Activated gamma-delta T cell treated with Interleukin-2 at 50 U/mL for 16 hours (primary cell): Measurements from ENCODE around the gene CABP7.
"Not testable (repeated sequence)": the region's sequence is repeated elsewhere in the genome, so short reads cannot be mapped to it uniquely, and the experiment has no call there.

Experiments
- DNase-seq: peaks from one replicate; pipeline ENCODE4 v3.0.0-alpha.2; 2020

CABP7 gene

GRCh38 chr22:29750559-29751538, 31.0 kb downstream of the CABP7 start:
- no peak for DNase-seq

- no peak for DNase-seq
These were observed 31.9 kb downstream of the CABP7 start for GRCh38 chr22:29751669-29752068.

- DNase-seq: no peak
These were observed 34.2 kb downstream of the CABP7 start for GRCh38 chr22:29753808-29754657.

GRCh38 chr22:29754658-29755395, 35.0 kb downstream of the CABP7 start:
- DNase-seq: not testable (repeated sequence)

- no peak for DNase-seq
These were observed 36.1 kb downstream of the CABP7 start for GRCh38 chr22:29755889-29756288.

GRCh38 chr22:29756341-29756740, 36.5 kb downstream of the CABP7 start:
- DNase-seq: no peak

- DNase-seq: no peak
These were observed 37.3 kb downstream of the CABP7 start for GRCh38 chr22:29757096-29757495.

GRCh38 chr22:29758068-29758622, 38.3 kb downstream of the CABP7 start:
- no peak for DNase-seq

DNA sequence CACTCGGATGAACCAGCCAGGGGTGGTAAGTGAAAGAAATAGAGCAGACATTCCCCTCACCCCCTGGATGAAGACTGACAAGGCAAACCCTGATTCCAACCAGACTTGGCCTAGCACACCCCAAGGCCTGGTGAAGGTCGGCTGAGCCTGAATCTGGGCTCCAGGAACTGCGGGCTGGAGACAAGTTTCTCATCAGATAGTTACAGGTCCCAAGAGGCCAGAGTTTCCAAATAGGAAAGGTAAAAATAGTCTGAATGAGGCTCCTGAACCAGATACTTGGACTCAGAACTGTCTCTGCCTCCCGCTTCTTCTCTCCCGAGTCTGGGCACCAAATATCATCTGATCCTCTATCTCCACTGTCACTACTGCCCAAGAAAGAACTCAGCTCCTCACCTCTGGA, 39.2 kb downstream of the CABP7 start:
- DNase-seq: no peak

DNA sequence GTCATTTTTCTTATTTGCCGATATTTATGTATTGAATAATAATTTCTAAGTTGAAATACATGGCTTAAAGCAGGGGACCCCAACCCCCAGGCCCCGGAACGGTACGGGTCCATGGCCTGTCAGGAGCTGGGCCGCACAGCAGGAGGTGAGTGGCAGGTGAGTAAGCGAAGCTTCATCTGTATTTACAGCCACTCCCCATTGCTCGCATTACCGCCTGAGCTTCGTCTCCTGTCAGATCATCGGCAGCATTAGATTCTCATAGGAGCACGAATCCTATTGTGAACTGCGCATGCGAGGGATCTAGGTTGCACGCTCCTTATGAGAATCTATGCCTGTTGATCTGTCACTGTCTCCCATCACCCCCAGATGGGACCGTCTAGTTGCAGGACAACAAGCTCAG, 42.5 kb downstream of the CABP7 start:
- DNase-seq: no peak

DNA sequence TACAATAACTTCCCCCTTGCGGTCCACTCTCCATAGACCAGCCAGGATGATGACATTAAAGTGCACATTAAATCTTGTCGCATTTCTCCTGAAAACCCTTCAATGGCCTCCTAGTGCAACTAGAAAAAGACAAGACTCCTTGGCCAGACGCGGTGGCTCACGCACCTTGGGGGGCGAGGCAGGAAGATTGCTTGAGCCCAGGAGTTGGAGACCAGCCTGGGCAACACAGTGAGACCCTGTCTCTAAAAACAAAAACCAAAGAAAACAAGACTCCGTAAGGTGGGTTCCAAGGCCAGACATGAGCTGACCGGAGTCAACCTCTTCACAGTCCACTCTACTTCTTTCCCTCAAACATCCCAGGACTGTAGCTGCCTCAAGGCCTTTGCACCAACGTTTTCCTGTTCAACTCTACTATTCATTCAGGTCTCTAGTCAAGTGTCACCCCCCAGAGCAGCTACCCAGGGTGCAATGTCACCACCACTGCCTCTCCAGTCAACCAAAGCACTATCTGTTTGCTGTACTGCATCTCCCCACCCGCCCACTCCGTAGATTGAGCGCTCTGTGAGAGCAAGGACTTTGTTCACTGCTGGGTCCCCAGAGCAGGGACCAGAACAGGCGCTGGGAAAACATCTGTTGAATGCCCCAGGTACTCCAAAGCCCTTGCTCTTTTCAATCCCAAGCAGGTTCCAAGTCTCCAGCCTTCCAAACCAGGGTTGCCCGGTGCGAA, 46.3 kb downstream of the CABP7 start:
- DNase-seq: no peak

- DNase-seq: peak; percentile 88
These were observed 46.9 kb downstream of the CABP7 start, which contains the start of gene ZMAT5 for GRCh38 chr22:29766632-29767170. TSS of gene ZMAT5 (minus strand) at chr22:29767007. CDS start at chr22:29748544, 18,463 bp downstream.

DNA sequence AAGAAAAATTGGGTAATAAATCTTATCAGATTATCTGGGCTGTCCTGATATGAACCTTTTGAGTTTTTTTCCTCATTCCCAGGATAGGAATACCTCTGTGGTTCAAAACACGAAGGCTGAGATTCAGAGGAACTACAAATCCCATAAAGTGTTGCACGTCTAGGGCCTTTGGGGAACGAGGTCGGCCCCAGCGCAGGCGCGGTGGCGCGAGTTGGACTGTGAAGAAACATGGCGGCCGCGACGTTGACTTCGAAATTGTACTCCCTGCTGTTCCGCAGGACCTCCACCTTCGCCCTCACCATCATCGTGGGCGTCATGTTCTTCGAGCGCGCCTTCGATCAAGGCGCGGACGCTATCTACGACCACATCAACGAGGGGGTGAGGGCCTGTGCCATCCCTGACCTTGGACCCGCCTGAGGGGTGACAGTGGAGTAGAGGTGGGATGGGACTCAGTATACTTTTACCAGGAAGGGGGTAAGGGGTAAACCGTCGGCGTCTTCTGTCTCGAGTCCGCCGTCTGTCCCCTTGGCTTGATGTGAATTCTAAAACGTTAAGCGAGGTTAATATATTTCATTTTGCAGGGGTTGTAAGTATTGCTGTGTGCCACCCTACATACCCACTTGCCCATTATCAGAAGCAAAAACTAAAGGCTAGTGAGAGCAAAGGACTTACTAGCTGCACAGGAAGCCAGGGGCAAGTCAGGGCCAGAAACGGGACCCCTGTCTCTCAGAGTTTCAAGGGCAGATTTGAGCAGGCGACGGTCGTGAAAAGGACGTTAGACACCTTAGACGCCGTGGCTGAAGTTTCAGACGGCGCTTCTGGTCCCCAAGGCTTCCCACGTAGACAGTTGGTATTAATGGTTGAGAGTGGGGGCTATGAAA, 47.6 kb downstream of the CABP7 start, which contains the start of gene UQCR10:
TSS of gene UQCR10 (plus strand) at position 199 of the 881 bp plus-strand sequence. CDS start at position 229, 30 bp downstream.
- DNase-seq: peak; percentile 90

DNA sequence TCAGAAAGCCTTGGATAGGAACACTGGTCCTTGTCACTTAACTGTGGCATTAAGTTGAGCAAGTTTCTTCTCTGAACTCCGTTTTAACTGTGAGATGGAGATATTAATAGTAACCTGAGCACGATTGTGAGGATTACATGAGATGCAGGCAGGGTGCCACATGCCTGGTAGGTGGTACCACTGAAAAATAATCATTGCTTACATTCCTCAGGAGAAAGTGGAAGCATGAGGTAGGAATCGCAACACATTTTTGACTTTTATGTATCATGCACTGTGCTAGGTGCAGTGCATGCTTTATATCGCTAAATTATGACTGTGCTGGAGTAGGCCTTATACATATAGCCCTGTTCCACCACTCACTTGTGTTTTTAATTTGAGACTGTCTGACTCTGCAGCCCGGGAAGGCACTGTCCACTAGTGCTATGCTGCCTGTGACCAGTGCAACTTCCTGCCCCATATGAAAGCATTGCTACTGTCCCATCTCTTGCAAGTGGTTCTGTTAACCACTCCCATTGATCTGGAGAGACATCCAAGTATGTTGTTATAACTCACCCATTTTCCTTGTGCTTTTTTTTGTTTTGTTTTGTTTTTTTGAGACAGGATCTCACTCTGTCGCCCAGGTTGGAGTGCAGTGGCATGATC, 48.4 kb downstream of the CABP7 start:
- no peak for DNase-seq

DNA sequence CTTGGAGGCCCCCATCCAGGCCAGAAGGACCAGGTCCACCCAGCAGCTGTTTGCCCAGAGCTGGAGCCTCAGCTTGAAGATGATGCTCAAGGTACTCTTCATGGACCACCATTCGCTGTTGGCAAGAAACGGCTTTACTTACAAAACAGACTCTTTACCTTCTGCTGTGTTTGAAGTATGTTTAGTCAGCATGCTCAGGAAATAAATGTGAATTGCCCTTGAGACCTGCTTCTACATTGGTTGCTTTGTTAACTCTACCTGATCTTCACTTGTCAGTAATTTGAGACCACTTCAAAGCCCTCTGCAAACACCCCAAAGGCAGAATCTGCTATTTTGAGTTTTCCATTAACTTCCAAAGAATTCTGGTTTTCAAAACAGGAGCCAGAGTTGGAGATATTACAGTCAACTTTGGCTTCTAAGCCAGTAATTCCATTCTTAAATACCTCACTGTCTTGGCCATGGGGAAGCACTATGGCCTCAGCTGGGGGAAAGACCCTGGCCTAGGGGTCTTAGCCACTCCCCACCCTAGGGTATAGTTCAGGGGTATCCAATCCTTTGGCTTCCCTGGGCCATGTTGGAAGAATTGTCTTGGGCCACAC, 50.0 kb downstream of the CABP7 start:
- DNase-seq: no peak

DNA sequence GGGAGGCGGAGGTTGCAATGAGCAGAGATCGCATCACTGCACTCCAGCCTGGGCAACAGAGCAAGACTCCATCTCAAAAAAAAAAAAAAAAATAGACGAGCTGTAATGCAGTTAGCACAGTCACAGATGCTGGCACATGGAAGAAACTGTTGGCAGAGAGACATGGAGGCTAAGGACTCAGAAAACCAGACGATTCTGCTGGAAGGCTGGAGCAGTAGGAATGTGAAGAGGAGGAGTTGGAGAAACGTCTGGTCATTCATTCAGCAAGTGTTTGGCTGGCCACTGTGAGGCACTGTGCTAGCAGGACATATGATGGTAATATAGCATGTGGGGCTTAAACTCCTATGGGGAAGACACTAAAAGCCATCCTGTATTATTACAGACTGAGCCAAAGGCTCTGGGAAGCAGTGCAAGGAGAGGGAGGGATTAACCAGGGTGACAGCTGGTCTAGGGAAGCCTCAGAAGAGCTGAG, 52.4 kb downstream of the CABP7 start:
- no peak for DNase-seq

- no peak for DNase-seq
These were observed 53.4 kb downstream of the CABP7 start for GRCh38 chr22:29773233-29773632.

- DNase-seq: no peak
These were observed 60.4 kb downstream of the CABP7 start for GRCh38 chr22:29780220-29780619.
